Cardiac ventricle fibroblast (primary cell): ENCODE results near the gene H2BW2. TPM values are rescaled to one million over a fixed set of nuclear protein-coding genes. Genes with fewer than 3 reads are reported as not detected.

Experiments used
- total RNA-seq: library from RNA; depleted of rRNA; stranded (reverse); fragments of >200 nt; gene quantifications from 2 replicates; pipeline ENCODE4 v1.2.3, GENCODE V29; 2015

H2BW2 gene
- not detected in 2 replicates for total RNA-seq

GRCh38 chrX:104039689-104040505 lies at the start of gene H2BW2:
TSS of gene H2BW2 (plus strand) at chrX:104039956. CDS start at chrX:104039995, 39 bp downstream.

GRCh38 chrX:104013606-104014005 lies 26.1 kb upstream of the H2BW2 start, which contains the start of gene H2BW1:
TSS of gene H2BW1 (minus strand) at chrX:104013708. CDS start at chrX:104013576, 132 bp downstream.

GRCh38 chrX:104075778-104076445 lies 36.2 kb downstream of the H2BW2 start, which contains the start of gene TMSB15C:
TSS of gene TMSB15C (minus strand) at chrX:104076236.

Other genes starting within 250 kb of the H2BW2 start
- 0.83 and 1.7 TPM in 2 replicates for gene RAB9B, start 207.7 kb upstream of the H2BW2 start, total RNA-seq
- gene TMSB15B, start 77.3 kb upstream of the H2BW2 start, total RNA-seq: 1.1 and 1.2 TPM in 2 replicates
- gene H2BW1, start 26.2 kb upstream of the H2BW2 start, total RNA-seq: not detected in 2 replicates
- 0.73 and 2.2 TPM in 2 replicates for gene TMSB15C, start 36.3 kb downstream of the H2BW2 start, total RNA-seq
- 0.49 TPM in 1 of 2 replicates, not detected in the other for gene ZCCHC18, start 72.6 kb downstream of the H2BW2 start, total RNA-seq
- gene SLC25A53, start 117.1 kb downstream of the H2BW2 start, total RNA-seq: 2.3 and 9.4 TPM in 2 replicates
- 4.9 and 7.0 TPM in 2 replicates for gene FAM199X, start 126.5 kb downstream of the H2BW2 start, total RNA-seq
- gene ESX1, start 215.0 kb downstream of the H2BW2 start, total RNA-seq: not detected in 2 replicates